Astrocyte of the spinal cord (primary cell): ENCODE data around the gene MAGI1.

ENCODE experiments used
- DNase-seq: peaks from one replicate; pipeline ENCODE4 v3.0.0; 2011; ENCODE audit warnings: low read depth, low spot score
- H3K4me3 ChIP-seq: 2 replicates; pipeline ENCODE4 v1.5.1; 2011; ENCODE audit warnings: low read depth, mild to moderate bottlenecking, low read length, moderate library complexity
- CTCF ChIP-seq: IDR thresholded peaks from 2 replicates; pipeline ENCODE4 v1.5.1; 2012; ENCODE audit warnings: low read depth, mild to moderate bottlenecking, low read length, inconsistent platforms
- in situ Hi-C: cut with HindIII; loops from 2 replicates; pipeline ENCODE4 v1.10.0; 2017; ENCODE audit warnings: low sequenced_read_pairs

Gene MAGI1

GRCh38 chr3:65639444-65639843 lies 399.3 kb downstream of the MAGI1 start:
- H3K4me3 ChIP-seq: no peak overlapping the region
- DNase-seq: no peak
- no peak for TF ChIP-seq CTCF
- in situ Hi-C loops: no loop called here

GRCh38 chr3:65638301-65638700 lies 400.4 kb downstream of the MAGI1 start:
- in situ Hi-C loops: no loop called here
- no peak for DNase-seq
- H3K4me3 ChIP-seq: no peak overlapping the region
- TF ChIP-seq CTCF: no peak

GRCh38 chr3:65636326-65636725 lies 402.4 kb downstream of the MAGI1 start:
- TF ChIP-seq CTCF: no peak
- in situ Hi-C loops: no loop called here
- no peak overlapping the region for H3K4me3 ChIP-seq
- DNase-seq: no peak

GRCh38 chr3:65635657-65636056 lies 403.1 kb downstream of the MAGI1 start:
- TF ChIP-seq CTCF: no peak
- H3K4me3 ChIP-seq: no peak overlapping the region
- in situ Hi-C loops: no loop called here
- no peak for DNase-seq

GRCh38 chr3:65633018-65633638 lies 405.6 kb downstream of the MAGI1 start:
- in situ Hi-C loops: no loop called here
- peak; percentile 4 for DNase-seq
- TF ChIP-seq CTCF: no peak
- no peak overlapping the region for H3K4me3 ChIP-seq

- peak; percentile 7 for DNase-seq
- in situ Hi-C loops: no loop called here
- H3K4me3 ChIP-seq: no peak overlapping the region
- TF ChIP-seq CTCF: no peak
Observed at GRCh38 chr3:65632414-65632813, 406.3 kb downstream of the MAGI1 start.

- H3K4me3 ChIP-seq: no peak overlapping the region
- in situ Hi-C loops: no loop called here
- no peak for DNase-seq
- TF ChIP-seq CTCF: no peak
Observed at GRCh38 chr3:65628978-65629377, 409.7 kb downstream of the MAGI1 start.
